HG03558 (cell line): Measurements from ENCODE around the gene MEP1B.
"Not testable (repeated sequence)": the region's sequence is repeated elsewhere in the genome, so short reads cannot be mapped to it uniquely, and the experiment has no call there.

Experiments
- ATAC-seq: cut with Tn5 transposase; IDR thresholded peaks from one replicate; pipeline ENCODE4 v1.9.1; 2021; ENCODE audit warnings: moderate number of reproducible peaks; ENCODE audit not compliant: unreplicated experiment; ENCODE audit errors: extremely low read depth

Gene MEP1B

GRCh38 chr18:32189790-32190189, at the start of gene MEP1B:
TSS of gene MEP1B (plus strand) at chr18:32190039. CDS start at chr18:32190071, 32 bp downstream.
- ATAC-seq: no peak

GRCh38 chr18:32148185-32148870, 41.5 kb upstream of the MEP1B start:
- ATAC-seq: no peak

- ATAC-seq: peak; percentile 61
These were observed 37.0 kb upstream of the MEP1B start for GRCh38 chr18:32152705-32153448.

- ATAC-seq: no peak
These were observed 33.0 kb upstream of the MEP1B start for GRCh38 chr18:32156855-32157254.

- ATAC-seq: no peak
These were observed 32.3 kb upstream of the MEP1B start for GRCh38 chr18:32157580-32157979.

- ATAC-seq: peak; percentile 92
These were observed 31.7 kb upstream of the MEP1B start for GRCh38 chr18:32158108-32158624.

GRCh38 chr18:32158631-32159030, 31.2 kb upstream of the MEP1B start:
- ATAC-seq: not testable (repeated sequence)

GRCh38 chr18:32160547-32160946, 29.3 kb upstream of the MEP1B start:
- no peak for ATAC-seq

GRCh38 chr18:32167980-32168730, 21.7 kb upstream of the MEP1B start:
- no peak for ATAC-seq

GRCh38 chr18:32173654-32174053, 16.2 kb upstream of the MEP1B start:
- ATAC-seq: no peak

GRCh38 chr18:32174719-32175118, 15.1 kb upstream of the MEP1B start:
- ATAC-seq: no peak

GRCh38 chr18:32175265-32175664, 14.6 kb upstream of the MEP1B start:
- ATAC-seq: no peak

GRCh38 chr18:32176745-32177144, 13.1 kb upstream of the MEP1B start:
- not testable (repeated sequence) for ATAC-seq

GRCh38 chr18:32177530-32177929, 12.3 kb upstream of the MEP1B start:
- no peak for ATAC-seq

- ATAC-seq: no peak
These were observed 6.3 kb upstream of the MEP1B start for GRCh38 chr18:32183503-32183902.

GRCh38 chr18:32190209-32190608, 370 bp downstream of the MEP1B start:
- ATAC-seq: no peak

GRCh38 chr18:32195881-32196815, 6.3 kb downstream of the MEP1B start:
- no peak for ATAC-seq

GRCh38 chr18:32200766-32201165, 10.9 kb downstream of the MEP1B start:
- ATAC-seq: no peak

GRCh38 chr18:32201948-32202672, 12.3 kb downstream of the MEP1B start:
- ATAC-seq: no peak
